ACC112 (cell line): ENCODE measurements around the gene IFT52.

ENCODE experiments used
- H2AFZ ChIP-seq: fragments of 200-600 bp; sonication (generic); one replicate; pipeline ENCODE4 v1.6.0; 2017; ENCODE audit warnings: antibody characterized with exemption, low read length; ENCODE audit not compliant: unreplicated experiment
- H3K27ac ChIP-seq: fragments of 200-600 bp; sonication (generic); 2 replicates; pipeline ENCODE4 v1.5.1; 2014; ENCODE audit warnings: low read depth, mild to moderate bottlenecking, antibody characterized with exemption, low read length, moderate library complexity
- H3K27me3 ChIP-seq: fragments of 200-600 bp; sonication (generic); 2 replicates; pipeline ENCODE4 v1.6.1; 2014; ENCODE audit warnings: mild to moderate bottlenecking, antibody characterized with exemption, low read length, moderate library complexity, mixed read lengths; ENCODE audit not compliant: insufficient read depth
- H3K36me3 ChIP-seq: fragments of 200-600 bp; sonication (generic); 2 replicates; pipeline ENCODE4 v1.6.1; 2016; ENCODE audit warnings: mild to moderate bottlenecking, antibody characterized with exemption, low read length, moderate library complexity, mixed read lengths; ENCODE audit not compliant: insufficient read depth
- H3K4me1 ChIP-seq: fragments of 200-600 bp; sonication (generic); one replicate; pipeline ENCODE4 v1.6.1; 2016; ENCODE audit warnings: low read length, mixed read lengths; ENCODE audit not compliant: insufficient read depth, unreplicated experiment, control insufficient read depth
- H3K4me3 ChIP-seq: fragments of 200-600 bp; sonication (generic); 2 replicates; pipeline ENCODE4 v1.5.1; 2014; ENCODE audit warnings: mild to moderate bottlenecking, low read depth, low read length
- H3K79me2 ChIP-seq: fragments of 200-600 bp; sonication (generic); one replicate; pipeline ENCODE4 v1.6.0; 2016; ENCODE audit warnings: low read length; ENCODE audit not compliant: control insufficient read depth, unreplicated experiment, insufficient read depth

IFT52 gene

DNA sequence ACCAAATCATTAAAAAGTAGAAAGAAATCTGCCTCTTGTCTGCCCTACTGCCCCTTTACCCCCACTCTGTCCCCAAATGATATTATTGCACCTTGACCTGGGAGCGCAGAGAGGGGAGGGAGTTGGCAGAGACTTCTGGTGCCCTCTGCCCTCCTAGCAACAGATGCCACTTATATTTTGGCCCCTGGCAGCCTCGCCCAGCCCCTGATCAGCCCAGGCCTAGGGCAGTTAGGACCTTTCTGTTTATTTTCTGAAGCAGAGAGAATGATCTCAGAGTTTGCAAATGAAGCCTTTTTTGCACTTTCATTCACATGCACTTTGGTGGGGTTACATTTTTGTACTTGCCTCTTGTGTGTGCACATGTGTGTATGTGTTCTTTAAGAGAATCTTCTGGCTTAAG is 40.3 kb upstream of the IFT52 start:
- no peaks in the 10 kb centered on the region for H3K4me1 ChIP-seq
- no peak overlapping the region for H2AFZ ChIP-seq
- no peak overlapping the region for H3K27ac ChIP-seq
- no peaks in the 10 kb centered on the region for H3K27me3 ChIP-seq
- H3K36me3 ChIP-seq = no peaks in the 10 kb centered on the region
- H3K4me3 ChIP-seq = no peak overlapping the region
- H3K79me2 ChIP-seq = no peaks in the 10 kb centered on the region

DNA sequence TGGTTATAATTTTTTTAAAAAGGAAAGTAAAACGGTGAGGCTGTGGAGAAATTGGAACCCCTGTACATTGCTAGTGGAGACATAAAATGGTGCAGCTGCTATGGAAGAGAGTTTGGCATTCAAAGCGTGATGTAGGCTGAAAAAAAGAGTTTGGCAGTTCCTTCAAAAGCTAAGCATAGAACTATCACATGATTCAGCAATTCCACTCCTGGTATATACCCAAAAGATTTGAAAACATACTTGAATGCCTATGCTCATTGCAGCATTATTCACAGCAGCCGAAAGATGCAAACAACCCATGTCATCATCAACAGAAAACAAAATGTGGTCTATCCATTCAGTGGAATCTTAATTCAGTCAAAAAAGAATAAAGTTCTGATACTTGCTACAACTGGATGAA is 36.4 kb upstream of the IFT52 start:
- Histone ChIP-seq H3K27ac (no peak overlapping the region), H3K4me3 (no peak overlapping the region), H3K4me1 (no peaks in the 10 kb centered on the region), H3K36me3 (no peaks in the 10 kb centered on the region), H3K27me3 (no peaks in the 10 kb centered on the region), H3K79me2 (no peaks in the 10 kb centered on the region), H2AFZ (no peak overlapping the region)

DNA sequence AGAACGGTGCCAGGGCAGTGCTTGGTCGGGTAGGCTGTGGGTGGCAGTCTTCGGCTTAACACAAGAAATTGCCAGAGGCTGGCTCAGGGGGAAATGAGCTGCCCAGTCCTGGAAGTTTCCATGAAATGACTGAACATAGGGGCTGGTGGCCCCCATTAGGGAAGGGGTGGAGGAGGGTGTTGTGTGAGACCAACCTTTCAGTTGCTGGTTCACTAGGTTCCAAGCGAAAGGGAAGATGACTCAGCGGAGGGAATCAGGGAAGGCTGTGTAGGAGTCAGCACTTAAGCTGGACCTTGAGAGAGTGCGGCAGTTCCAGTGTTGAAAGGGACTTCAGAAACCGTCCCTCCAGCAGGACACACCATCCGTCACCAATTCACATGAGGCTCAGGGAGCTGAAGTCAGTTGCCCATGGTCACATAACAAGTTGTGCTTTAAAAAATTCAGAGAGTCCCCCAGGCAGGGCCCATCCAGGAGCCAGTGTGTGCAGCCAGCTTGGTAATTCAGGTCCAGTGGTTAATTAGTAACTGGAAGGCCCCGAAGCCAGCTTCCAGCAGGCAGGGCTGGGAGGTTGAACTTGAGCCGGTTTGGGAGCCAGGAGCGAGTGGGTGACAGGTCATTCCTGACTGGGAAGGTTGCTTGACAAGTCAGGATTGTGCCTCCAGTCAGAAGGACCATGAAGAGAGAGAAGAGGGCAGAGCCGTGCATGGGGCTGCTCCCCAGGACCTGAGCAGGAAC is 32.2 kb upstream of the IFT52 start, which contains the start of gene SGK2:
Gene SGK2, plus strand, starts transcription at position 616 of the 735 bp plus-strand sequence. CDS start 7,469 bp downstream, outside the sequence.
- Histone ChIP-seq H3K4me1 (no peaks in the 10 kb centered on the region), H3K36me3 (no peaks in the 10 kb centered on the region), H2AFZ (no peak within 1 kb of the TSS), H3K27ac (no peak within 1 kb of the TSS), H3K79me2 (no peaks in the 10 kb centered on the region), H3K4me3 (no peak within 1 kb of the TSS), H3K27me3 (no peaks in the 10 kb centered on the region)

DNA sequence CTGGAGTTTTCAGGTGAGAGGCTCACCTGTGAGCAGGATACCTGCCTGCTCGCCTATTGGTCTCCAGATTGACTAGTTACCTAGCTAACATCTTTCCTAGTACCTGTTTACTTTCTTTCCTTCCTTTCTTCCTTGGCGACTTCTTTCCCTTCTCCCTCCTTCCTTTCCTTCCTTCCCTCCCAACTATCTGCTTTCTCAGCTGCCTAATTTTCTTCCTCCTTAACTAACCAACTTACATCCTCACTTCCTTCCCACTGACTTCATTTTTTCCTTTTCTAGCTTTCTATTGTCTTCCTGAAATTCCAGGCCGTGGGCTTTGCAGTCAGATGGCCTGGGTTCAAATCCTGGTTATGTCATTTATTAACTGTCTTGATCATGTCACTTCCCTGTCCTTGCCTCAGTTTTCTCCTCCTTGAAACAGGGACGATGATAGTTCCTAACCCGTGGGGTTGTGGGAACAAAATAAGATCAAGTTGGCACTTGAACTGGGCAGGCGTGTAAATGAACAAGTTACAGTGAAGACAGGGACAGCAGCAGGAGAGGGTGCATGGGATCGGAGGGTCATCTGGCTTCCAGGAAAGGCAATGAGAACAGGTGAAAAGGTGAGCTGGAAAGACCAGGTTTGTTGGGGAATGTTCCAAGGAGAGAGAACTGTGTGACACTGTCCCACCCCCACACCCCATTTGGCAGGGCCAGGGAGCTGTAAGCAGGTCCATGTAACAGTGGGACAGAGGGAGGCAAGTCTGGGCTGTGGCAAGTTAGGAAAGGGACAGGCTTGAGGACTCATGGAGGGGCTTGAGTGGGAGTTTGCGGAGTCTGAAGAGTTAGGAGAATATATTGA is 31.4 kb upstream of the IFT52 start:
- H3K27me3 ChIP-seq = no peaks in the 10 kb centered on the region
- no peak overlapping the region for H3K27ac ChIP-seq
- no peaks in the 10 kb centered on the region for H3K4me1 ChIP-seq
- no peaks in the 10 kb centered on the region for H3K36me3 ChIP-seq
- H3K79me2 ChIP-seq = no peaks in the 10 kb centered on the region
- H3K4me3 ChIP-seq = no peak overlapping the region
- no peak overlapping the region for H2AFZ ChIP-seq

DNA sequence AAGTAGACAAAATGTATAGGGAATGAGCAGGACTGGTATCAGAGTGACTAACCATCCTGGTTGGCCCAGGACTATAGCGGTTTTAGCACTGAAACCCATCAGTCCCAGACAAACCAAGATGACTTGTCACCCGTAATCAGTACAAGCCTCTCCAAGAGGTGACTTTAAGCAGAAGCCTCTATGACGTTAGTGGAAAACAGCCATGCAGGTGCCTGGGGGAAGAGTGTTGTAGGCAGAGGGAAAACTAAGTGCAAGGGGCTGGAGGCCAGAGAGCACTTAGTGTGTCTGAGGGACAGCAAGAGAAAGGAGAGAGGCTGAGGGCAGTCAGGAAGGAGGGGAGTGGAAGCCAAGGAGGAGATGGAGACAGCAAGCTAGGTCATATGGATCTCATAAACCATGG is 29.8 kb upstream of the IFT52 start:
- H3K27me3 ChIP-seq = no peaks in the 10 kb centered on the region
- no peak overlapping the region for H3K4me3 ChIP-seq
- H3K4me1 ChIP-seq = no peaks in the 10 kb centered on the region
- H3K79me2 ChIP-seq = no peaks in the 10 kb centered on the region
- H2AFZ ChIP-seq = no peak overlapping the region
- H3K36me3 ChIP-seq = no peaks in the 10 kb centered on the region
- no peak overlapping the region for H3K27ac ChIP-seq

DNA sequence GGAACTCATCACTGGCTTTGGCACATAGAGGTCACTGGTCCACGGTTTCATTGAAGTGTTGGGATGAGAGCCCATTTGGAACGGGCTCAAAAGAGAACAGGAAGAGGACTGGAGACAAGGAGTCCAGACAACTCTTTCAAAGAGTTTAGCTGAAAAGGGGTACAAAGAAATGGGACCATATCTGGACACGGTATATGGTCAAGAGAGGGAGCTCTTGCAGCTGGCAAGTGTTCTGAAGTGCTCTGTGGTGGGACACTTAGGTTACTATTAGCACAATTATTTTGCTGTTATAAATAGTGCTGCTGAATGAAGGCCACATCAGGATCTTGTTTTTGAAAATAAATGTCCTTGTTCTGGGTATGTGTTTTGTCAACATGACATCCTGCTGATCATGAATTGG is 27.3 kb upstream of the IFT52 start:
- no peak overlapping the region for H3K27ac ChIP-seq
- no peak overlapping the region for H2AFZ ChIP-seq
- H3K4me3 ChIP-seq = no peak overlapping the region
- no peaks in the 10 kb centered on the region for H3K4me1 ChIP-seq
- H3K27me3 ChIP-seq = no peaks in the 10 kb centered on the region
- no peaks in the 10 kb centered on the region for H3K36me3 ChIP-seq
- no peaks in the 10 kb centered on the region for H3K79me2 ChIP-seq

DNA sequence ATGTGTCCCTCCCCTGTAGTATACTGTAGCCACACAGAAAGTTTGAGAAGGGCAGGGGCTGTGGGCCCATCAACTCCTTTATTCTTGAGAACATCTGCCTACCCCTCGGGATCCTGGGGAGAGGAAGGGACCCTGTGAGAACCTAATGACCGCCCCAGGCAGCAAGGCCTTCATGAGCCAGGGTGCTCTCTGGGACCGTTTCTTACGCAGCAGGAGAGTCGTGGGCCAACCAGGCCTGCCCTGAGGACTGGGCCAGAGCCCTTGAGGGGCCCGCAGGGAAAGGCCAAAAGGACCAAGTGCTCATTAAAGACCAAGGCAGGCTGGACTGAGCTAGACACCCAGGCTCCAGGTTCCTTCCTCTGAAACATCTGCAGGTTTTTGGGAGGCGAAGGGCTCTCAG is 26.7 kb upstream of the IFT52 start:
- Histone ChIP-seq H3K4me1 (no peaks in the 10 kb centered on the region), H2AFZ (no peak overlapping the region), H3K4me3 (no peak overlapping the region), H3K27me3 (no peaks in the 10 kb centered on the region), H3K36me3 (no peaks in the 10 kb centered on the region), H3K79me2 (no peaks in the 10 kb centered on the region), H3K27ac (no peak overlapping the region)

DNA sequence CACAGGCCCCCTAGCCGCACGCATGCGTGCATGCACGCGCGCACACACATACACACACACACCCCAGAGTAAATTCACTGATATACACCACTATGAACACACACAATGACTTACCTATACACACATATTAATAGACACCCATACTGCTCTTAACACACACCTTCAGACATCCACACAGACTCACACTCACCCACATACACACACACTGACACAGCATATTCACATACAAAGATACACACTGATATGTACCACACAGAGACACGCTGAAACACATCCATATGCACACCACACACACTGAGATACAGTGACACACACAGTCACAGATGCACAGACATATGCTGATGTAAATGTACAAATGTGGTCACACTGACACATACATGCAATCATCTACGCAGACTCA is 26.3 kb upstream of the IFT52 start:
- Histone ChIP-seq H3K4me3 (no peak overlapping the region), H3K27me3 (no peaks in the 10 kb centered on the region), H3K79me2 (no peaks in the 10 kb centered on the region), H2AFZ (no peak overlapping the region), H3K36me3 (no peaks in the 10 kb centered on the region), H3K27ac (no peak overlapping the region), H3K4me1 (no peaks in the 10 kb centered on the region)

DNA sequence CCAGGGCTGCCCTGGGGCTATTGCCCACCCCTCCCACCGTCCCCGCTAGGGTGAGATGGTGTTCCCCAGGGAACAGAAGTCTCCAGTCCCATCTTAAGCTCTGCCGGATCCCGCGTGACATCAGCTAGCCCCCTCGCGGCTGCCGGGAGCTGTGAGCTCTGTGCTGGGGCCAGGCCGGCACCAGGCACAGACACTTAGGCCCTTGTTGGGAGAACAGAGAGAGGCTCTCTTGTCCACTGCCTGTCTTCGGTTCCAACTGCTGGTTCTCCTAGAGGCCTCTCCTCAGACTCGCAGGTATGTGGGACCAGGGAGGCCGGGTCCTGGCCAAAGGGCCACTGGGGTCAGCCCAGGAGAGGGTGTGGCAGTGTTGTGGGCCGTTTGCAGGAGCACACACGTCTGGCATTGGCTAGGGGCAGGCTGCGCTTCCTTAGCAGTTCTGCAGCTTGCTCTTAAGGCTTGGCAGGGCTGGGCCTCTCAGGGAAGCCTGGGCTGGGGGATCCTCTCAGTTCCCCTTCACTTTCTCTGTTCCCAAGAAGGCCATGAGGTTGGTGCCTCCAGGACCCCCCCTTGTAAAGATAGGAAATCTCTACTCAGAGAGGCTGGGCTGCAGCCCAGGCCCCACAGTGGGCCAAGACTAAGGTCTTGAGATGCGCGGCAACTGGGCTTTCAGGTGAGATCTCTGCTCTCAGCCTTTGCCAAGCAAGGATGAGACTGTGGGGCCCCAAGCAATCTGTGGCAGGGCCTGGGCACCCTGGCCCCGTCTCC is 25.6 kb upstream of the IFT52 start:
- Histone ChIP-seq H3K27ac (no peak overlapping the region), H3K4me3 (no peak overlapping the region), H3K79me2 (no peaks in the 10 kb centered on the region), H3K36me3 (no peaks in the 10 kb centered on the region), H3K27me3 (no peaks in the 10 kb centered on the region), H3K4me1 (no peaks in the 10 kb centered on the region), H2AFZ (no peak overlapping the region)

DNA sequence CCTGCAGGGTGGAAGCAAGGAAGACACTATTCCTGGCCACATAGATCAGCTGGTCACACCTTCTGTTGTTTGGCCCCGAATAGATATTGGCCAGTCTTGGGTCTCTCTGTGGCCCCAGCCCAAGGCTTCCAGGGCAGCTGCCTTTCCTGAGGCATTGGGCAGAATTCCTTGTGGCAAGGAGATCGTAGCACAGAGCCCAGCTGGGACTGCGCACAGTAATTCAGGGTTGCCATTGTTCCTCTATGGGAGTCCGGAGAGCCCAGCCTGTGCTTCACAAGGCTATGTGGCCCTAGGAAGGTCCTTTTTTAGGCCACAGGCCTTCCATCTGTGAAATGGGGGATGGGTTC is 25.0 kb upstream of the IFT52 start:
- Histone ChIP-seq H3K27ac (no peak overlapping the region), H3K4me3 (no peak overlapping the region), H3K27me3 (no peaks in the 10 kb centered on the region), H3K4me1 (no peaks in the 10 kb centered on the region), H3K79me2 (no peaks in the 10 kb centered on the region), H3K36me3 (no peaks in the 10 kb centered on the region), H2AFZ (no peak overlapping the region)
